Keratinocyte (primary cell): ENCODE data around the gene PPFIBP2. TPM values are rescaled to one million over a fixed set of nuclear protein-coding genes. Genes with fewer than 3 reads are reported as not detected.

Experiments used
- DNase-seq: peaks from one replicate; pipeline ENCODE4 v3.0.0-alpha.2; 2011; ENCODE audit warnings: low read depth, missing footprints, low spot score
- FAIRE-seq: peaks from 2 replicates; lab custom pipeline; 2011; peaks lifted over from hg19 to GRCh38; lab: Jason Lieb, UNC
- H2AFZ ChIP-seq: 2 replicates; pipeline ENCODE4 v1.6.0; 2012; ENCODE audit warnings: low read length, control low read depth, inconsistent platforms; ENCODE audit not compliant: control insufficient read depth
- H3K27ac ChIP-seq: 2 replicates; pipeline ENCODE4 v1.5.1; 2011; ENCODE audit warnings: low read length; ENCODE audit not compliant: control insufficient read depth, insufficient read depth
- H3K27me3 ChIP-seq: 3 replicates; pipeline ENCODE4 v1.6.0; 2011; ENCODE audit warnings: low read length; ENCODE audit not compliant: control insufficient read depth, insufficient read depth; ENCODE audit errors: extremely low read depth
- H3K36me3 ChIP-seq, 2 experiments: 2 replicates in 1 of 2; 3 replicates in 1 of 2; pipeline ENCODE4 v1.5.1; 2011; ENCODE audit warnings: low read length in 2 of 2, mild to moderate bottlenecking in 1 of 2; ENCODE audit not compliant: control insufficient read depth in 2 of 2, insufficient read depth in 2 of 2; ENCODE audit errors: extremely low read depth in 1 of 2
- H3K4me1 ChIP-seq: 3 replicates; pipeline ENCODE4 v1.5.1; 2011; ENCODE audit warnings: low read length; ENCODE audit not compliant: control insufficient read depth, insufficient read depth; ENCODE audit errors: extremely low read depth
- H3K4me2 ChIP-seq: 3 replicates; pipeline ENCODE4 v1.6.0; 2011; ENCODE audit warnings: low read depth, low read length; ENCODE audit not compliant: control insufficient read depth, insufficient read depth; ENCODE audit errors: extremely low read depth
- H3K4me3 ChIP-seq, 3 experiments: fragments of 200-600 bp in 1 of 3; sonication (generic) in 1 of 3; 2 replicates in 2 of 3; 3 replicates in 1 of 3; pipeline ENCODE4 v1.5.1; 2011 to 2016; ENCODE audit warnings: low read length in 3 of 3, mild to moderate bottlenecking in 3 of 3, control low read depth in 2 of 3, inconsistent platforms in 1 of 3, low read depth in 1 of 3, mixed read lengths in 1 of 3, mixed run types in 1 of 3, moderate library complexity in 1 of 3; ENCODE audit not compliant: control insufficient read depth in 2 of 3, insufficient read depth in 2 of 3; ENCODE audit errors: extremely low read depth in 1 of 3
- H3K79me2 ChIP-seq: 2 replicates; pipeline ENCODE4 v1.6.0; 2012; ENCODE audit warnings: low read length; ENCODE audit not compliant: control insufficient read depth, insufficient read depth
- H3K9ac ChIP-seq: 3 replicates; pipeline ENCODE4 v1.6.0; 2011; ENCODE audit warnings: low read length; ENCODE audit not compliant: control insufficient read depth, insufficient read depth; ENCODE audit errors: extremely low read depth
- H3K9me1 ChIP-seq: 3 replicates; pipeline ENCODE4 v1.6.0; 2011; ENCODE audit warnings: low read length; ENCODE audit not compliant: control insufficient read depth, insufficient read depth; ENCODE audit errors: extremely low read depth
- H3K9me3 ChIP-seq: 2 replicates; pipeline ENCODE4 v1.5.1; 2012; ENCODE audit warnings: low read depth, low read length; ENCODE audit not compliant: control insufficient read depth
- H4K20me1 ChIP-seq: 3 replicates; pipeline ENCODE4 v1.6.0; 2011; ENCODE audit warnings: low read length; ENCODE audit not compliant: control insufficient read depth, insufficient read depth; ENCODE audit errors: extremely low read depth
- EZH2 ChIP-seq: IDR thresholded peaks from one replicate; pipeline ENCODE4 v1.6.1; 2012; ENCODE audit warnings: inconsistent platforms, mild to moderate bottlenecking, low read length, moderate library complexity
- dilution Hi-C: fragments of 300-500 bp; cut with MboI; formaldehyde crosslinking; loops from one replicate; pipeline ENCODE4 v1.7.0; 2020; ENCODE audit warnings: low sequenced_read_pairs; ENCODE audit not compliant: extremely low pct_ligation_motif_present
- polyA plus RNA-seq, 5 experiments: library from polyadenylated mRNA; depleted of rRNA in 3 of 5; stranded (reverse) in 3 of 5; stranded (forward) in 1 of 5; unstranded in 1 of 5; fragments of >200 nt; gene quantifications; 1 replicate in 1 of 5; 2 replicates in 3 of 5; 3 replicates in 1 of 5; pipeline versions ENCODE4 v1.2.1 to v1.2.3, GENCODE V29; 2011 to 2012; ENCODE audit warnings: missing spikeins in 2 of 5, low read depth in 1 of 5, low replicate concordance in 1 of 5
- TF ChIP-seq, protein P1 (sequence below), 3 experiments: IDR thresholded peaks in 1 of 3; conservative IDR thresholded peaks in 1 of 3; optimal IDR thresholded peaks in 1 of 3; 2 replicates in 2 of 3; 3 replicates in 1 of 3; pipeline versions ENCODE3 to v1.5.1; 2011; ENCODE audit warnings: low read length in 3 of 3, mild to moderate bottlenecking in 3 of 3, moderate library complexity in 2 of 3, control low read depth in 1 of 3, inconsistent platforms in 1 of 3; ENCODE audit not compliant: insufficient read depth in 2 of 3; ENCODE audit errors: extremely low read depth in 1 of 3

The PPFIBP2 gene
- polyA plus RNA-seq, 1 donor (not counting 4 experiments of a cell fraction or from before 2014, with no cell fraction given): 11.0 TPM

DNA sequence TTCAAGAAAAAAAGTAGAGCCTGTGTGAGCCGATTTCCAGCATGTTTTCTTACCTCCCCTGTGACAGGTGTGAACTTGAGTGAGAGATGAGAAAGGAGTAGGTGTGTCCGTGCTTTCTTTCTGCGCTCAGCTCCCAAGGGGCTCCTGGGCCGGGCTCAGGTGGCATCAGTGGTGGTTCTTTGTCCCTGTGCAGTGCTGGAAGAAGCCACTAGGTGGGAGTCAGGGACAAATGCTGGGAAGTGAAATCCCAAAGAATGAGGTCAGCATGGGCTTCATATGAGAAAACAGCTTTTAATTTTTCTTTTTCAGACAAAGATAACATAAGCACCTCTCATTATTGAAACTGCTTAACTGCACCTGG, 57.8 kb downstream of the PPFIBP2 start:
- no peak for DNase-seq
- no peaks in the 10 kb centered on the region for H3K27me3 ChIP-seq
- no peak for TF ChIP-seq EZH2
- TF ChIP-seq, protein P1, sequence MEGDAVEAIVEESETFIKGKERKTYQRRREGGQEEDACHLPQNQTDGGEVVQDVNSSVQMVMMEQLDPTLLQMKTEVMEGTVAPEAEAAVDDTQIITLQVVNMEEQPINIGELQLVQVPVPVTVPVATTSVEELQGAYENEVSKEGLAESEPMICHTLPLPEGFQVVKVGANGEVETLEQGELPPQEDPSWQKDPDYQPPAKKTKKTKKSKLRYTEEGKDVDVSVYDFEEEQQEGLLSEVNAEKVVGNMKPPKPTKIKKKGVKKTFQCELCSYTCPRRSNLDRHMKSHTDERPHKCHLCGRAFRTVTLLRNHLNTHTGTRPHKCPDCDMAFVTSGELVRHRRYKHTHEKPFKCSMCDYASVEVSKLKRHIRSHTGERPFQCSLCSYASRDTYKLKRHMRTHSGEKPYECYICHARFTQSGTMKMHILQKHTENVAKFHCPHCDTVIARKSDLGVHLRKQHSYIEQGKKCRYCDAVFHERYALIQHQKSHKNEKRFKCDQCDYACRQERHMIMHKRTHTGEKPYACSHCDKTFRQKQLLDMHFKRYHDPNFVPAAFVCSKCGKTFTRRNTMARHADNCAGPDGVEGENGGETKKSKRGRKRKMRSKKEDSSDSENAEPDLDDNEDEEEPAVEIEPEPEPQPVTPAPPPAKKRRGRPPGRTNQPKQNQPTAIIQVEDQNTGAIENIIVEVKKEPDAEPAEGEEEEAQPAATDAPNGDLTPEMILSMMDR (optimal IDR thresholded peaks at IDR 0.05 in 1 of 3, IDR thresholded peaks at IDR 0.05 in 1 of 3, conservative IDR thresholded peaks at IDR 0.05 in 1 of 3; ENCODE audit: extremely low read depth in 1 of 3, insufficient read depth in 2 of 3, low read length in 3 of 3): peak; percentile 80 to 98 (median 93)
- no peaks in the 10 kb centered on the region for H3K36me3 ChIP-seq
- H3K27ac ChIP-seq: no peak overlapping the region
- H3K4me1 ChIP-seq: peaks cover 24% of the 10 kb centered on the region
- no peak overlapping the region for H3K4me2 ChIP-seq
- H2AFZ ChIP-seq: no peak overlapping the region
- H4K20me1 ChIP-seq: no peaks in the 10 kb centered on the region
- H3K9me3 ChIP-seq: no peaks in the 10 kb centered on the region
- H3K79me2 ChIP-seq: no peaks in the 10 kb centered on the region
- no peaks in the 10 kb centered on the region for H3K9me1 ChIP-seq
- dilution Hi-C loops: no loop called here
- no peak overlapping the region for H3K4me3 ChIP-seq
- FAIRE-seq: peak; percentile 84
- H3K9ac ChIP-seq: no peak overlapping the region

DNA sequence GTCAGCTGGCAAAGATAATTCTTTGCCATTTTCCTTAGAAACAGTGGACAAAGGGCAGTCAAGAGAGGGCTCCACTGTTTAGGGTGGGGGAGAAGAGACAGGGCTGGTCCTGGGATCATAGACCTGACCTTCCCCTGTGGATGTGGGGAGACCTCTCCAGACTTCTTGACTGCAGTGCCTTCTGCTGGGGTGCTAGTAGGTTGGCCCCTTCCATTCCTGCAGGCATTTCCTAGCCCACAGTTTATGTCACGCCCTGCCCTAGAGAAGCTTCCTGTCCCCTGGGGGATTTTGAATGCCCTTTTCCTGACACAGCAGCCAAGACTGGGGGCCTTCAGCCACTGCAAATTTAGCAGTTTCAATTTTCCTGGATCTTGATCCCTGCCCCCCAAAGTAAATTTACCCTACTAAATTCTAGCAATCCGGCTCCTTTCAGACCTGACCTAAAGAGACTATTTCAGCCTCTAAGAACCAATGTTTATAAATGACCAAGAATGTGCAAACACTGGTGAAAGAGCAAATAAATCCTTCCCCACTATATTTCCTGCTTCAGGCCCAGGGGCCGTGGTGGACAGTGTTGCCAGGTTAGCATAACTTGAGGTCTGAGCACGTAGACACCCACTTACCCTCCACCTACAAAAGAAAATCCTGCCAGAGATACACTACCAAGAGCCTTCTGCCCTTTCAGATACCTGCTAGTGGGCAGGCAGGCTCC, 58.4 kb downstream of the PPFIBP2 start:
- H3K9me1 ChIP-seq: no peaks in the 10 kb centered on the region
- H2AFZ ChIP-seq: no peak overlapping the region
- H3K9ac ChIP-seq: no peak overlapping the region
- H3K27ac ChIP-seq: no peak overlapping the region
- H3K36me3 ChIP-seq: no peaks in the 10 kb centered on the region
- H4K20me1 ChIP-seq: no peaks in the 10 kb centered on the region
- TF ChIP-seq EZH2: no peak
- TF ChIP-seq, protein P1 (optimal IDR thresholded peaks at IDR 0.05 in 1 of 3, IDR thresholded peaks at IDR 0.05 in 1 of 3, conservative IDR thresholded peaks at IDR 0.05 in 1 of 3; ENCODE audit: extremely low read depth in 1 of 3, insufficient read depth in 2 of 3, low read length in 3 of 3): no peak
- peaks cover 29% of the 10 kb centered on the region for H3K4me1 ChIP-seq
- FAIRE-seq (no peak), DNase-seq (no peak)
- H3K79me2 ChIP-seq: no peaks in the 10 kb centered on the region
- H3K27me3 ChIP-seq: no peaks in the 10 kb centered on the region
- dilution Hi-C loops: no loop called here
- no peak overlapping the region for H3K4me3 ChIP-seq
- no peaks in the 10 kb centered on the region for H3K9me3 ChIP-seq
- H3K4me2 ChIP-seq: peak overlapping the region; percentile 4
